ENCODE measurements around the gene INVS.
"Not testable (repeated sequence)": the region's sequence is repeated elsewhere in the genome, so short reads cannot be mapped to it uniquely, and the experiment has no call there.

Gene INVS

GRCh38 chr9:100206899-100207298 lies 107.9 kb downstream of the INVS start:
- DNase-seq, result no peak

- no peak for DNase-seq
Measured at GRCh38 chr9:100208673-100209072, 109.6 kb downstream of the INVS start.

- no peak for DNase-seq
Measured at GRCh38 chr9:100211476-100211875, 112.4 kb downstream of the INVS start.

- DNase-seq, result no peak
Measured at GRCh38 chr9:100213730-100214477, 114.9 kb downstream of the INVS start.

GRCh38 chr9:100216178-100216787 lies 117.2 kb downstream of the INVS start:
- DNase-seq, result peak; percentile 64

GRCh38 chr9:100217536-100217935 lies 118.5 kb downstream of the INVS start:
- no peak for DNase-seq

- no peak for DNase-seq
Measured at GRCh38 chr9:100219347-100219746, 120.3 kb downstream of the INVS start.

- no peak for DNase-seq
Measured at GRCh38 chr9:100220936-100221335, 121.9 kb downstream of the INVS start.

- DNase-seq, result no peak
Measured at GRCh38 chr9:100221538-100221937, 122.5 kb downstream of the INVS start.

GRCh38 chr9:100222674-100223073 lies 123.6 kb downstream of the INVS start:
- DNase-seq, result no peak

- DNase-seq, result no peak
Measured at GRCh38 chr9:100227636-100228035, 128.6 kb downstream of the INVS start.

GRCh38 chr9:100228352-100228869 lies 129.4 kb downstream of the INVS start:
- no peak for DNase-seq

GRCh38 chr9:100229136-100229535 lies 130.1 kb downstream of the INVS start:
- DNase-seq, result no peak

- DNase-seq, result no peak
Measured at GRCh38 chr9:100229561-100229960, 130.5 kb downstream of the INVS start.

- not testable (repeated sequence) for DNase-seq
Measured at GRCh38 chr9:100236986-100237385, 137.9 kb downstream of the INVS start.

- no peak for DNase-seq
Measured at GRCh38 chr9:100240512-100240911, 141.5 kb downstream of the INVS start.

- no peak for DNase-seq
Measured at GRCh38 chr9:100267211-100267610, 168.2 kb downstream of the INVS start.

GRCh38 chr9:100268271-100268670 lies 169.2 kb downstream of the INVS start:
- no peak for DNase-seq

GRCh38 chr9:100269656-100270055 lies 170.6 kb downstream of the INVS start:
- no peak for DNase-seq

GRCh38 chr9:100277166-100277979 lies 178.3 kb downstream of the INVS start:
- DNase-seq, result no peak

- DNase-seq, result no peak
Measured at GRCh38 chr9:100281066-100281465, 182.0 kb downstream of the INVS start.

GRCh38 chr9:100281676-100282387 lies 182.8 kb downstream of the INVS start:
- no peak for DNase-seq

GRCh38 chr9:100282388-100282719 lies 183.3 kb downstream of the INVS start:
- no peak for DNase-seq

Data from activated naive CD4-positive, alpha-beta T cell treated with Interleukin-2 at 50 U/mL for 16 hours (primary cell).